ENCODE results near the gene SERPIND1.
"Not testable (repeated sequence)": the region's sequence is repeated elsewhere in the genome, so short reads cannot be mapped to it uniquely, and the experiment has no call there.

Gene SERPIND1

GRCh38 chr22:20773793-20774212, at the start of gene SERPIND1:
Gene SERPIND1, plus strand, starts transcription at chr22:20774113. Its CDS starts 5,200 bp downstream, at chr22:20779313.
- no peak within 1 kb of the TSS for H3K4me3 ChIP-seq (ENCODE audit: low read depth, low read length)
- no peak for DNase-seq (ENCODE audit: low read depth)

GRCh38 chr22:20724676-20725454, 49.0 kb upstream of the SERPIND1 start:
- DNase-seq (ENCODE audit: low read depth): no peak

GRCh38 chr22:20725987-20726558, 47.8 kb upstream of the SERPIND1 start:
- DNase-seq (ENCODE audit: low read depth): no peak
- H3K4me3 ChIP-seq (ENCODE audit: low read depth, low read length): no peak overlapping the region

More at GRCh38 chr22:20724676-20725454, 49.0 kb upstream of the SERPIND1 start:
- H3K4me3 ChIP-seq (ENCODE audit: low read depth, low read length): no peak overlapping the region

- no peak overlapping the region for H3K4me3 ChIP-seq (ENCODE audit: low read depth, low read length)
- no peak for DNase-seq (ENCODE audit: low read depth)
Observed at GRCh38 chr22:20727118-20728015, 46.5 kb upstream of the SERPIND1 start.

GRCh38 chr22:20728523-20729190, 45.3 kb upstream of the SERPIND1 start:
- no peak for DNase-seq (ENCODE audit: low read depth)
- H3K4me3 ChIP-seq (ENCODE audit: low read depth, low read length): no peak overlapping the region

GRCh38 chr22:20729194-20729593, 44.7 kb upstream of the SERPIND1 start:
- no peak for DNase-seq (ENCODE audit: low read depth)
- no peak overlapping the region for H3K4me3 ChIP-seq (ENCODE audit: low read depth, low read length)

- H3K4me3 ChIP-seq (ENCODE audit: low read depth, low read length); DNase-seq (ENCODE audit: low read depth): not testable (repeated sequence)
Observed at GRCh38 chr22:20732431-20732830, 41.5 kb upstream of the SERPIND1 start.

GRCh38 chr22:20735356-20736162, 38.4 kb upstream of the SERPIND1 start:
- DNase-seq (ENCODE audit: low read depth); H3K4me3 ChIP-seq (ENCODE audit: low read depth, low read length): not testable (repeated sequence)

- not testable (repeated sequence) for DNase-seq (ENCODE audit: low read depth); H3K4me3 ChIP-seq (ENCODE audit: low read depth, low read length)
Observed at GRCh38 chr22:20736891-20737290, 37.0 kb upstream of the SERPIND1 start.

GRCh38 chr22:20738394-20739089, 35.4 kb upstream of the SERPIND1 start:
- no peak overlapping the region for H3K4me3 ChIP-seq (ENCODE audit: low read depth, low read length)
- no peak for DNase-seq (ENCODE audit: low read depth)

- no peak for DNase-seq (ENCODE audit: low read depth)
- H3K4me3 ChIP-seq (ENCODE audit: low read depth, low read length): no peak overlapping the region
Observed at GRCh38 chr22:20740222-20740951, 33.5 kb upstream of the SERPIND1 start.

GRCh38 chr22:20741008-20741633, 32.8 kb upstream of the SERPIND1 start:
- H3K4me3 ChIP-seq (ENCODE audit: low read depth, low read length): no peak overlapping the region
- DNase-seq (ENCODE audit: low read depth): no peak

GRCh38 chr22:20741634-20742581, 32.0 kb upstream of the SERPIND1 start:
- no peak for DNase-seq (ENCODE audit: low read depth)
- H3K4me3 ChIP-seq (ENCODE audit: low read depth, low read length): no peak overlapping the region

GRCh38 chr22:20742764-20743163, 31.1 kb upstream of the SERPIND1 start:
- no peak overlapping the region for H3K4me3 ChIP-seq (ENCODE audit: low read depth, low read length)
- no peak for DNase-seq (ENCODE audit: low read depth)

GRCh38 chr22:20744456-20744855, 29.5 kb upstream of the SERPIND1 start:
- H3K4me3 ChIP-seq (ENCODE audit: low read depth, low read length): no peak overlapping the region
- DNase-seq (ENCODE audit: low read depth): no peak

- no peak overlapping the region for H3K4me3 ChIP-seq (ENCODE audit: low read depth, low read length)
- DNase-seq (ENCODE audit: low read depth): no peak
Observed at GRCh38 chr22:20745119-20745518, 28.8 kb upstream of the SERPIND1 start.

Data from skeletal muscle cell (primary cell).